LNCAP (cell line): ENCODE data around the gene PRIMA1.

Experiments used
- CTCF ChIP-seq: fragments of 450-650 bp; IDR thresholded peaks from 2 replicates; pipeline ENCODE4 v1.5.1; 2017; ENCODE audit warnings: mild to moderate bottlenecking

Gene PRIMA1

GRCh38 chr14:93705513-93706156 is 82.7 kb downstream of the PRIMA1 start:
- no peak for TF ChIP-seq CTCF

GRCh38 chr14:93703941-93704340 is 84.3 kb downstream of the PRIMA1 start:
- no peak for TF ChIP-seq CTCF

GRCh38 chr14:93702946-93703345 is 85.3 kb downstream of the PRIMA1 start:
- no peak for TF ChIP-seq CTCF

GRCh38 chr14:93701562-93701961 is 86.7 kb downstream of the PRIMA1 start:
- no peak for TF ChIP-seq CTCF

GRCh38 chr14:93700928-93701327 is 87.4 kb downstream of the PRIMA1 start:
- no peak for TF ChIP-seq CTCF

GRCh38 chr14:93693914-93694313 is 94.4 kb downstream of the PRIMA1 start:
- TF ChIP-seq CTCF, result no peak

GRCh38 chr14:93691042-93691780 is 97.1 kb downstream of the PRIMA1 start:
- peak; percentile 34; the same call in 1 of the 2 replicates for TF ChIP-seq CTCF
